Progenitor cell of endocrine pancreas (in vitro differentiated cells): ENCODE data around the gene SYT14. TPM values are rescaled to one million over a fixed set of nuclear protein-coding genes. Genes with fewer than 3 reads are reported as not detected.
"Not testable (repeated sequence)": the region's sequence is repeated elsewhere in the genome, so short reads cannot be mapped to it uniquely, and the experiment has no call there.

Experiments
- DNase-seq: peaks from one replicate; pipeline ENCODE4 v3.0.0; 2021; ENCODE audit warnings: low spot score; ENCODE audit not compliant: unreplicated experiment
- H3K27ac Mint-ChIP-seq: 2 replicates; pipeline ENCODE4 v1.8.0; 2021; ENCODE audit warnings: mild to moderate bottlenecking, moderate library complexity, mixed read lengths
- H3K27me3 Mint-ChIP-seq: 2 replicates; pipeline ENCODE4 v1.8.0; 2021; ENCODE audit warnings: mixed read lengths
- H3K36me3 Mint-ChIP-seq: 2 replicates; pipeline ENCODE4 v1.8.0; 2022; ENCODE audit warnings: mixed read lengths; ENCODE audit not compliant: insufficient read depth
- H3K4me1 Mint-ChIP-seq: 2 replicates; pipeline ENCODE4 v1.8.0; 2021; ENCODE audit warnings: low read depth, mixed read lengths
- H3K4me3 Mint-ChIP-seq: 2 replicates; pipeline ENCODE4 v1.8.0; 2021; ENCODE audit warnings: low read depth, mild to moderate bottlenecking, moderate library complexity, mixed read lengths
- H3K9me3 Mint-ChIP-seq: 2 replicates; pipeline ENCODE4 v1.8.0; 2021; ENCODE audit warnings: low read depth, mixed read lengths
- total RNA-seq: library from RNA; stranded (reverse); gene quantifications from 2 replicates; pipeline ENCODE4 v1.2.1, GENCODE V29; 2021
- TF ChIP-seq, protein P1 (sequence below): fragments of 200-600 bp; sonication (generic); IDR thresholded peaks from one replicate; pipeline ENCODE4 v1.5.0; 2021; ENCODE audit warnings: antibody characterized with exemption, mild to moderate bottlenecking; ENCODE audit not compliant: unreplicated experiment

SYT14 gene
- total RNA-seq, 1 donor from 2014 or later, result 3.7 TPM

DNA sequence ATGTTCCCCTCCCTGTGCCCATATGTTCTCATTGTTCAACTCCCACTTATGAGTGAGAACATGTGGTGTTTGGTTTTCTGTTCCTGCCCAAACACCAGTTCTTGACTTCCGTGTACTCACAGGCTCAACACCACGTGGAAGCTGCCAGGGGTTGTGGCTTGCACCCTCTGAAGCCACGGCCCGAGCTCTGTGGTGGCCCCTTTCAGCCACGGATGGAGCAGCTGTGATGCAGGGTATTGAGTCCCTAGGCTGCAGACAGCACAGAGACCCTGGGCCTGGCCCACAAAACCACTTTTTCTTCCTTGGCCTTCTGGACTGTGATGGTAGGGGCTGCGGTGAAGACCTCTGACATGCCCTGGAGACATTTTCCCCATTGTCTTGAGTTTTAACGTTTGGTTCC lies 111.6 kb downstream of the SYT14 start:
- Mint-ChIP-seq H3K27me3 (no peaks in the 10 kb centered on the region), H3K36me3 (no peaks in the 10 kb centered on the region), H3K4me3 (no peak overlapping the region), H3K4me1 (no peaks in the 10 kb centered on the region), H3K27ac (no peak overlapping the region), H3K9me3 (peaks cover 4% of the 10 kb centered on the region)
- TF ChIP-seq, protein P1, sequence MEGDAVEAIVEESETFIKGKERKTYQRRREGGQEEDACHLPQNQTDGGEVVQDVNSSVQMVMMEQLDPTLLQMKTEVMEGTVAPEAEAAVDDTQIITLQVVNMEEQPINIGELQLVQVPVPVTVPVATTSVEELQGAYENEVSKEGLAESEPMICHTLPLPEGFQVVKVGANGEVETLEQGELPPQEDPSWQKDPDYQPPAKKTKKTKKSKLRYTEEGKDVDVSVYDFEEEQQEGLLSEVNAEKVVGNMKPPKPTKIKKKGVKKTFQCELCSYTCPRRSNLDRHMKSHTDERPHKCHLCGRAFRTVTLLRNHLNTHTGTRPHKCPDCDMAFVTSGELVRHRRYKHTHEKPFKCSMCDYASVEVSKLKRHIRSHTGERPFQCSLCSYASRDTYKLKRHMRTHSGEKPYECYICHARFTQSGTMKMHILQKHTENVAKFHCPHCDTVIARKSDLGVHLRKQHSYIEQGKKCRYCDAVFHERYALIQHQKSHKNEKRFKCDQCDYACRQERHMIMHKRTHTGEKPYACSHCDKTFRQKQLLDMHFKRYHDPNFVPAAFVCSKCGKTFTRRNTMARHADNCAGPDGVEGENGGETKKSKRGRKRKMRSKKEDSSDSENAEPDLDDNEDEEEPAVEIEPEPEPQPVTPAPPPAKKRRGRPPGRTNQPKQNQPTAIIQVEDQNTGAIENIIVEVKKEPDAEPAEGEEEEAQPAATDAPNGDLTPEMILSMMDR, result no peak
- DNase-seq, result no peak

DNA sequence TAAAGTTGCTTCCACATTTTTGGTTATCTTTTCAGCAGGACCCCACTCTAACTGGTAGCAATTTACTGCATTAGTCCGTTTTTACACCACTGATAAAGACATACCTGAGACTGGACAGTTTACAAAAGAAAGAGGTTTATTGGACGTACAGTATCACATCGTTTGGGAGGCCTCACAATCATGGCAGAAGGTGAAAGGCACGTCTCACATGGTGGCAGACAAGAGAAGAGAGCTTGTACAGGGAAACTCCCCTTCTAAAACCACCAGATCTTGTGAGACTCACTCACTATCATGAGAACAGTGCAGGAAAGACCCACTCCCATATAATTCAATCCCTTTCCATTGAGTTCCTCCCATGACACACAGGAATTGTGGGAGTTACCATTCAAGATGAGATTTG lies 112.5 kb downstream of the SYT14 start:
- H3K36me3 Mint-ChIP-seq, H3K4me3 Mint-ChIP-seq, DNase-seq, H3K4me1 Mint-ChIP-seq, H3K27ac Mint-ChIP-seq, H3K9me3 Mint-ChIP-seq, H3K27me3 Mint-ChIP-seq: not testable (repeated sequence)

DNA sequence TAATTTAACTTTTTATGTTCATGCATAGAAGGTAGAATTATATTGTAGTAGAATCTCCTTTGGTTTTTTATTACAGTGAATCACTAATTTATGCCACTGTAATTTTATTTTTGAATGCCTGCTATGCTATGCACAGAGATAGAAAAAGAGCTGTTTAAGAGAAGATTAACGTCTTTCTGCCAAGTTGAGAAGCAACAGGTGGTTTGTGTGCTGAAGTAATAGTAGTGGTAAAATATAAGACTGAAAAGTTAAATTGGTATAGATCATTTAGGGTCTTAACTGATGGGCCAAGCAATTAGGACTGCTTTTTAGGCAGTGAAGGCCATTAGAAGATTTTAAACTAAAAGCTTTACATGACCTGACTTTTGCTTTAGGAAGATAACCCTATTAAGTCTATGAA lies 115.1 kb downstream of the SYT14 start:
- Mint-ChIP-seq H3K4me1 (no peaks in the 10 kb centered on the region), H3K9me3 (peaks cover 4% of the 10 kb centered on the region), H3K27me3 (no peaks in the 10 kb centered on the region), H3K4me3 (no peak overlapping the region), H3K27ac (no peak overlapping the region), H3K36me3 (no peaks in the 10 kb centered on the region)
- TF ChIP-seq, protein P1, result no peak
- no peak for DNase-seq

DNA sequence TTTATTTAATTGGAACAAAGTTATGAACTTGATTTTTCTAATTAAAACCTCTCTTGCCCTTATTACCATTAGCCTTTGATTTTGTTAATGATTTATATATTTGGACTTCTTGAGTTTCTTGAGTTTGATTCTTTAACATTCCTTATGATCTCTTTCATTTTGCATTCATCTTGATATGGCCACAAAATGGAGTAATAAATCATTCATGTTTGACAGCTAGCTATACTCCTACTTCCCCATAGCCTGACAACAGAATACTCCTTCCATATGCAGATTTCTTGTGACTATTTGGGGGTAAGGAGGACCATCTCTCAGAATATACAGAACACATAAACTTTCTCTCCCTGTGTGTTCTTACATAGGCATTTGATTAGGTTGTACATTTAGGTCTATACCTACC lies 119.6 kb downstream of the SYT14 start:
- Mint-ChIP-seq H3K36me3 (no peaks in the 10 kb centered on the region), H3K9me3 (no peaks in the 10 kb centered on the region), H3K4me3 (no peak overlapping the region), H3K27ac (no peak overlapping the region), H3K4me1 (peaks cover 1% of the 10 kb centered on the region), H3K27me3 (no peaks in the 10 kb centered on the region)
- TF ChIP-seq, protein P1, result no peak
- DNase-seq, result no peak

DNA sequence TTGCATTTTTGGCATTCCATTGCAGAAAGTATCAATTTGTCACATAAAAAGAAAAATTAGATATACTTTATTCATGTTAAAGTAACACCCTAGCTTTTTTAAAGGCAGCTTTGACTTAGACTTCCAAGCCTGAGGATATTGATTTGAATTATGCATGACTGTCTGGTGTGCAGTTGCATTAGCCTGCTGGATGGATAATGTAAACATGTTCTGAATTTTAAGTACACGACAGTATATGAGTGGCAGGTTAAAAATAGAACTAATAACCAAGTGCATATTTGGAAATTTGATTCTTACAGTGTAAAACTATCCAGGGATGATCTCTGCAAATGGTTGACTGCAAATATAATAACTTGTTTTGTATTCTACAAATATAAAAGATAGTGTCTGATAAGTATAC lies 124.0 kb downstream of the SYT14 start:
- TF ChIP-seq, protein P1, result no peak
- Mint-ChIP-seq H3K36me3 (peaks cover 2% of the 10 kb centered on the region), H3K27me3 (no peaks in the 10 kb centered on the region), H3K4me1 (peaks cover 1% of the 10 kb centered on the region), H3K9me3 (peaks cover 7% of the 10 kb centered on the region), H3K4me3 (no peak overlapping the region), H3K27ac (no peak overlapping the region)
- DNase-seq, result no peak

DNA sequence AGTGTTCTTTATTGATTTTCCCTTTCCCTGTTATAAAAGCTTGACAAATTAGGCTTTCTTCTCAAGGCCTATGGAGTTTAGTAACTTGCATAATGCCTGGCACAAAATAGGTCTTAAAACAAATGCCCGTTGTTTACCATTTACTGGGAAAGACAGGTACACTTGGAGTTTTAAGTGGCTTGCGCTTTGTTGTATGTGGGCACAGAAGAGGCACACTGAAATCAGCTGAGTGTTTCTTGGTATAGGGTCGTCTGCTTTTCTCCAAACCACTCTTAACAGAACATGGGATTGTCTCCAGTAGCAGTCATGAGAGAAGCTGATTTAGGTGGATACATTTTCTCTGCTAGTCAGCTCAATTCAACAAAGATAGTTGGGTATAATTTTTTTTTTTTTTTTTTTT lies 132.5 kb downstream of the SYT14 start:
- Mint-ChIP-seq H3K36me3 (peaks cover 2% of the 10 kb centered on the region), H3K27me3 (no peaks in the 10 kb centered on the region), H3K4me3 (no peak overlapping the region), H3K9me3 (peaks cover 7% of the 10 kb centered on the region), H3K27ac (no peak overlapping the region), H3K4me1 (peaks cover 7% of the 10 kb centered on the region)
- DNase-seq, result no peak
- TF ChIP-seq, protein P1, result no peak
